Thoracic aorta (tissue), 2 donors: ENCODE results near the gene ELAVL2. TPM values are rescaled to one million over a fixed set of nuclear protein-coding genes. Genes with fewer than 3 reads are reported as not detected.

Source experiments
- ATAC-seq: fragments of 150-250 bp; one replicate; pipeline ENCODE4 v1.8.0; 2017; ENCODE audit warnings: low read depth; ENCODE audit not compliant: insufficient number of reproducible peaks, low FRiP score
- DNase-seq: peaks from one replicate; pipeline ENCODE4 v3.0.0-alpha.2; 2020; ENCODE audit warnings: low spot score
- H3K27ac ChIP-seq, 2 donors: fragments of 200-600 bp; sonication (generic); 1 replicate in 1 of 2; 2 replicates in 1 of 2; pipeline ENCODE4 v1.5.1; 2016; ENCODE audit warnings: mild to moderate bottlenecking in 2 of 2, moderate library complexity in 2 of 2
- H3K27me3 ChIP-seq: fragments of 200-600 bp; sonication (generic); replicated peaks from 2 replicates; pipeline ENCODE4 v1.6.0; 2016; ENCODE audit warnings: mild to moderate bottlenecking; ENCODE audit not compliant: insufficient read depth
- H3K36me3 ChIP-seq: fragments of 200-600 bp; sonication (generic); one replicate; pipeline ENCODE4 v1.5.1; 2016
- H3K4me1 ChIP-seq, 2 donors: fragments of 200-600 bp; sonication (generic); 1 replicate in 1 of 2; 2 replicates in 1 of 2; pipeline versions ENCODE4 v1.5.1 to v1.6.0; 2016; ENCODE audit warnings: low read depth in 2 of 2, mild to moderate bottlenecking in 1 of 2; ENCODE audit not compliant: control insufficient read depth in 1 of 2
- H3K4me3 ChIP-seq: fragments of 200-600 bp; sonication (generic); 2 replicates; pipeline ENCODE4 v1.5.1; 2016; ENCODE audit warnings: mild to moderate bottlenecking
- H3K9me3 ChIP-seq: fragments of 200-600 bp; sonication (generic); 2 replicates; pipeline ENCODE4 v1.5.1; 2016
- CTCF ChIP-seq: fragments of 200-600 bp; sonication (generic); IDR thresholded peaks from one replicate; pipeline ENCODE4 v1.5.1; 2019; ENCODE audit warnings: antibody characterized with exemption
- total RNA-seq, 2 donors: library from RNA; depleted of rRNA; stranded (reverse); fragments of >200 nt; gene quantifications; one replicate each; pipeline versions ENCODE4 v1.1.0 to v1.2.3, GENCODE V29; 2016

Gene ELAVL2
- total RNA-seq, 2 donors from 2014 or later = not detected

DNA sequence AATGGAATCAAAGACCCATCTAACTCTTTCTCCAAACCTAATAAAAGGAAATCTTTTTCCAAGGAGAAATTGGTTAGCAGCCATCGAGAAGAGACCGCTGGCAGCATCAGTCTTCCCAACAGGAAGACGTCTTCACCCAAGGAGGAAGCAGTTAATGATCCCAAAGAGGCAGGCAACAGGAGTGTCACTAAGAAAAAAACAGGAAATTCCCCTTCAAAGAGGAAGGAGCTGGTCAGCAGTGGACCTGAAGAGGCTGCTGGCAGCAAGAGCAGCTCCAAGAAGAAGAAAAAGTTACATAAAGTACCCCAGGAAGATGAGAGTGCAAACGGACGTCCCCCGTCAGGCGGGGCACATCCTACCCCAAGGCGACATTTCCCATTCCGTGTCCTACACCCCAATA is 143.7 kb downstream of the ELAVL2 start:
- no peak overlapping the region for H3K4me3 ChIP-seq
- H3K4me1 ChIP-seq = no peaks in the 10 kb centered on the region
- ATAC-seq (no peak), DNase-seq (no peak)
- TF ChIP-seq CTCF = no peak
- no peaks in the 10 kb centered on the region for H3K27me3 ChIP-seq
- no peaks in the 10 kb centered on the region for H3K36me3 ChIP-seq
- no peaks in the 10 kb centered on the region for H3K9me3 ChIP-seq
- H3K27ac ChIP-seq = no peak overlapping the region

GRCh38 chr9:23677446-23677845 is 148.6 kb downstream of the ELAVL2 start:
- H3K9me3 ChIP-seq = no peaks in the 10 kb centered on the region
- H3K27me3 ChIP-seq = no peaks in the 10 kb centered on the region
- H3K4me3 ChIP-seq = no peak overlapping the region
- no peak overlapping the region for H3K27ac ChIP-seq
- ATAC-seq (no peak), DNase-seq (no peak)
- no peak for TF ChIP-seq CTCF
- no peaks in the 10 kb centered on the region for H3K36me3 ChIP-seq
- H3K4me1 ChIP-seq = no peaks in the 10 kb centered on the region

DNA sequence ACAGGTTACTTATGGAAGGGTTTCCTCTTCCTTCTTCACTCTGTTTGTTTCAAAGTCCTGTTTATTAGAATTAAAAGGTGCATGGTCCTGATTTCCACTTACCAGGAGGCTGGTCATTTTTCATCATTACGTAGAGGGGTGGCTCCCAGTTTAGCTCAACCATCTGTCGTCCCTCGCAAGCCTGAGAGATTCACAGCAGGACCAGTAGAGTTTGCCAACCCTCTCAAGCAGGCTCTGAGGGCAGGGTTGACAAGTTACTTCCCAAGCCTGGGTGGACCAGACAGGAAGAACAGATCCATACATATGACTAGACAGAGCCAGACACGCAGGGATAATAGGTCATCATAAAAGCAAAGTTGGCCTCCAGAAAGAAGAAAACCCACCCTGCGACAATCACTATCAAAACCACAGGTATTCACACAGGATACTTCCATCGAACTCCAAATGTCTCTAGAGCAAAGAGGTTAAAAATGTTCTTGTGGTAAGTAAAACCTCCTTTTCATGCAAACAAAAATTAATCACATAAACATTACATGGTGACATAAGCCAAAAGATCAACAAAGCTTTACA is 151.9 kb downstream of the ELAVL2 start:
- TF ChIP-seq CTCF = no peak
- no peaks in the 10 kb centered on the region for H3K9me3 ChIP-seq
- no peak overlapping the region for H3K4me3 ChIP-seq
- ATAC-seq = no peak
- no peaks in the 10 kb centered on the region for H3K36me3 ChIP-seq
- no peak for DNase-seq
- H3K27ac ChIP-seq = no peak overlapping the region
- no peaks in the 10 kb centered on the region for H3K27me3 ChIP-seq
- H3K4me1 ChIP-seq = no peaks in the 10 kb centered on the region

GRCh38 chr9:23672151-23672550 is 153.9 kb downstream of the ELAVL2 start:
- H3K36me3 ChIP-seq = no peaks in the 10 kb centered on the region
- H3K27ac ChIP-seq = no peak overlapping the region
- H3K9me3 ChIP-seq = no peaks in the 10 kb centered on the region
- no peak for TF ChIP-seq CTCF
- no peak overlapping the region for H3K4me3 ChIP-seq
- H3K4me1 ChIP-seq = no peaks in the 10 kb centered on the region
- DNase-seq (no peak), ATAC-seq (no peak)
- H3K27me3 ChIP-seq = no peaks in the 10 kb centered on the region

GRCh38 chr9:23669776-23670175 is 156.3 kb downstream of the ELAVL2 start:
- H3K27me3 ChIP-seq = no peaks in the 10 kb centered on the region
- H3K9me3 ChIP-seq = no peaks in the 10 kb centered on the region
- no peaks in the 10 kb centered on the region for H3K36me3 ChIP-seq
- no peak overlapping the region for H3K4me3 ChIP-seq
- H3K4me1 ChIP-seq = no peaks in the 10 kb centered on the region
- TF ChIP-seq CTCF = no peak
- DNase-seq = no peak
- ATAC-seq = no peak
- no peak overlapping the region for H3K27ac ChIP-seq
